Left ventricle myocardium inferior (tissue), 1 donor: ENCODE measurements around the gene RNF126. TPM values are rescaled to one million over a fixed set of nuclear protein-coding genes. Genes with fewer than 3 reads are reported as not detected.

ENCODE experiments used
- DNase-seq: peaks from one replicate; pipeline ENCODE4 v3.0.0-alpha.2; 2020
- H3K27ac ChIP-seq: fragments of 200-600 bp; replicated peaks from 2 replicates; pipeline ENCODE4 v1.8.0; 2021
- H3K27me3 ChIP-seq: fragments of 200-600 bp; 2 replicates; pipeline ENCODE4 v1.8.0; 2021; ENCODE audit warnings: low read depth
- H3K36me3 ChIP-seq: fragments of 200-600 bp; 2 replicates; pipeline ENCODE4 v1.8.0; 2021
- H3K4me1 ChIP-seq: fragments of 200-600 bp; 2 replicates; pipeline ENCODE4 v1.8.0; 2021
- H3K4me3 ChIP-seq: fragments of 200-600 bp; 2 replicates; pipeline ENCODE4 v1.8.0; 2021; ENCODE audit warnings: mild to moderate bottlenecking, moderate library complexity
- H3K9me3 ChIP-seq: fragments of 200-600 bp; replicated peaks from 2 replicates; pipeline ENCODE4 v1.8.0; 2021
- CTCF ChIP-seq: fragments of 200-600 bp; IDR thresholded peaks from 2 replicates; pipeline ENCODE4 v1.8.0; 2021; ENCODE audit warnings: antibody characterized with exemption, mild to moderate bottlenecking, borderline replicate concordance
- intact Hi-C: fragments of 100-400 bp; cut with micrococcal nuclease; formaldehyde crosslinking; loops from one replicate; pipeline ENCODE4 v1.11.0; 2022
- total RNA-seq: library from RNA; stranded (reverse); fragmentation: NEBNext Ultra II Directional; extraction: Animal tissue kit (Norgen Biotek cat#: 25700); gene quantifications from one replicate; pipeline ENCODE4 v1.2.1, GENCODE V29; 2021
- donor health status: DM: no; HTN: yes; CAD: no; lungs with severe emphysema.

RNF126 gene
- total RNA-seq, 1 donor from 2014 or later = 25.5 TPM

GRCh38 chr19:664913-665443, 2.0 kb upstream of the RNF126 start:
- peak; percentile 98 for TF ChIP-seq CTCF
- DNase-seq = peak; percentile 82
- Histone ChIP-seq H3K27me3 (no peaks in the 10 kb centered on the region), H3K4me1 (peaks cover 50% of the 10 kb centered on the region), H3K4me3 (peak overlapping the region; percentile 50), H3K36me3 (no peaks in the 10 kb centered on the region), H3K9me3 (peaks cover 7% of the 10 kb centered on the region), H3K27ac (peak overlapping the region; percentile 37)
- intact Hi-C loops = loop anchor here (5.0 kb wide), 1 partner anchor 67 kb away; no protein-coding TSS in a partner anchor

- H3K4me1 ChIP-seq = peaks cover 63% of the 10 kb centered on the region
- intact Hi-C loops = no loop called here
These were observed 686 bp upstream of the RNF126 start for GRCh38 chr19:663682-664117.

GRCh38 chr19:662207-662961, 630 bp downstream of the RNF126 start:
- no peaks in the 10 kb centered on the region for H3K9me3 ChIP-seq
- no peaks in the 10 kb centered on the region for H3K27me3 ChIP-seq
- peaks cover 76% of the 10 kb centered on the region for H3K4me1 ChIP-seq
- H3K36me3 ChIP-seq = no peaks in the 10 kb centered on the region
- intact Hi-C loops = no loop called here
- DNase-seq = no peak
- H3K27ac ChIP-seq = peak overlapping the region; percentile 90
- peak overlapping the region; percentile 100 for H3K4me3 ChIP-seq
- TF ChIP-seq CTCF = no peak

More at GRCh38 chr19:663682-664117, 686 bp upstream of the RNF126 start:
- no peaks in the 10 kb centered on the region for H3K27me3 ChIP-seq
- no peak for DNase-seq
- peak overlapping the region; percentile 90 for H3K27ac ChIP-seq
- peak overlapping the region; percentile 100 for H3K4me3 ChIP-seq
- TF ChIP-seq CTCF = no peak
- H3K36me3 ChIP-seq = no peaks in the 10 kb centered on the region
- peaks cover 2% of the 10 kb centered on the region for H3K9me3 ChIP-seq

- DNase-seq = no peak
- H3K36me3 ChIP-seq = no peaks in the 10 kb centered on the region
- H3K27ac ChIP-seq = peak overlapping the region; percentile 90
- no peaks in the 10 kb centered on the region for H3K9me3 ChIP-seq
- no peak for TF ChIP-seq CTCF
- no peaks in the 10 kb centered on the region for H3K27me3 ChIP-seq
- H3K4me3 ChIP-seq = peak overlapping the region; percentile 100
- H3K4me1 ChIP-seq = peaks cover 83% of the 10 kb centered on the region
- intact Hi-C loops = no loop called here
These were observed 1.4 kb downstream of the RNF126 start for GRCh38 chr19:661427-662196.

- peaks cover 89% of the 10 kb centered on the region for H3K4me1 ChIP-seq
These were observed 2.1 kb downstream of the RNF126 start for GRCh38 chr19:660793-661426.

More at GRCh38 chr19:660793-661426, 2.1 kb downstream of the RNF126 start:
- no peaks in the 10 kb centered on the region for H3K27me3 ChIP-seq
- intact Hi-C loops = no loop called here
- DNase-seq = no peak
- H3K36me3 ChIP-seq = no peaks in the 10 kb centered on the region
- H3K27ac ChIP-seq = peak overlapping the region; percentile 90
- peak overlapping the region; percentile 100 for H3K4me3 ChIP-seq
- no peak for TF ChIP-seq CTCF
- no peaks in the 10 kb centered on the region for H3K9me3 ChIP-seq
